NT2/D1 (cell line): ENCODE measurements around the gene SERPINA10.
"Not testable (repeated sequence)": the region's sequence is repeated elsewhere in the genome, so short reads cannot be mapped to it uniquely, and the experiment has no call there.

Experiments used
- DNase-seq: peaks from one replicate; pipeline ENCODE4 v3.0.0-alpha.2; 2011; ENCODE audit warnings: low read depth, low spot score
- H3K27me3 ChIP-seq: 2 replicates; pipeline ENCODE4 v1.6.0; 2011; ENCODE audit warnings: mild to moderate bottlenecking; ENCODE audit not compliant: insufficient read length, insufficient read depth
- H3K36me3 ChIP-seq: 2 replicates; pipeline ENCODE4 v1.6.1; 2011; ENCODE audit warnings: mild to moderate bottlenecking, low read length, mixed read lengths; ENCODE audit not compliant: insufficient read depth, insufficient read length
- H3K4me1 ChIP-seq: 2 replicates; pipeline ENCODE4 v1.5.1; 2011; ENCODE audit not compliant: insufficient read depth, insufficient read length
- H3K4me3 ChIP-seq: 2 replicates; pipeline ENCODE4 v1.5.1; 2011; ENCODE audit warnings: low read depth; ENCODE audit not compliant: insufficient read length
- H3K9ac ChIP-seq: 2 replicates; pipeline ENCODE4 v1.6.0; 2011; ENCODE audit warnings: low read depth; ENCODE audit not compliant: insufficient read length
- H3K9me3 ChIP-seq: 2 replicates; pipeline ENCODE4 v1.5.1; 2011; ENCODE audit warnings: mild to moderate bottlenecking, low read length; ENCODE audit not compliant: insufficient read depth
- SUZ12 ChIP-seq: IDR thresholded peaks from 2 replicates; pipeline ENCODE4 v1.6.1; 2011; ENCODE audit not compliant: insufficient read length, insufficient read depth; ENCODE audit errors: extremely low read depth
- YY1 ChIP-seq: IDR thresholded peaks from 2 replicates; pipeline ENCODE4 v1.6.1; 2011; ENCODE audit not compliant: insufficient read length, insufficient read depth
- ZNF274 ChIP-seq: IDR thresholded peaks from 2 replicates; pipeline ENCODE4 v1.6.1; 2011; ENCODE audit warnings: mild to moderate bottlenecking, low read depth, low read length

SERPINA10 gene

GRCh38 chr14:94278731-94279130 is 14.3 kb downstream of the SERPINA10 start:
- no peak for DNase-seq
- Histone ChIP-seq H3K27me3 (no peaks in the 10 kb centered on the region), H3K4me3 (no peak overlapping the region), H3K4me1 (no peaks in the 10 kb centered on the region), H3K9me3 (no peaks in the 10 kb centered on the region), H3K36me3 (peaks cover 3% of the 10 kb centered on the region), H3K9ac (no peak overlapping the region)
- TF ChIP-seq SUZ12: no peak

GRCh38 chr14:94276898-94277561 is 16.0 kb downstream of the SERPINA10 start:
- H3K9me3 ChIP-seq, H3K36me3 ChIP-seq, H3K4me3 ChIP-seq, DNase-seq, H3K4me1 ChIP-seq, H3K9ac ChIP-seq, H3K27me3 ChIP-seq: not testable (repeated sequence)

GRCh38 chr14:94269156-94269555 is 23.9 kb downstream of the SERPINA10 start:
- H3K36me3 ChIP-seq: peaks cover 3% of the 10 kb centered on the region
- H3K27me3 ChIP-seq: no peaks in the 10 kb centered on the region
- H3K4me3 ChIP-seq: no peak overlapping the region
- H3K9me3 ChIP-seq: no peaks in the 10 kb centered on the region
- DNase-seq: no peak
- H3K9ac ChIP-seq: no peak overlapping the region
- TF ChIP-seq SUZ12 (no peak), YY1 (no peak), ZNF274 (no peak)
- no peaks in the 10 kb centered on the region for H3K4me1 ChIP-seq

- not testable (repeated sequence) for H3K4me3 ChIP-seq, H3K9ac ChIP-seq, H3K27me3 ChIP-seq, H3K4me1 ChIP-seq, H3K9me3 ChIP-seq, DNase-seq, H3K36me3 ChIP-seq
Observed at GRCh38 chr14:94268582-94268981, 24.5 kb downstream of the SERPINA10 start.

DNA sequence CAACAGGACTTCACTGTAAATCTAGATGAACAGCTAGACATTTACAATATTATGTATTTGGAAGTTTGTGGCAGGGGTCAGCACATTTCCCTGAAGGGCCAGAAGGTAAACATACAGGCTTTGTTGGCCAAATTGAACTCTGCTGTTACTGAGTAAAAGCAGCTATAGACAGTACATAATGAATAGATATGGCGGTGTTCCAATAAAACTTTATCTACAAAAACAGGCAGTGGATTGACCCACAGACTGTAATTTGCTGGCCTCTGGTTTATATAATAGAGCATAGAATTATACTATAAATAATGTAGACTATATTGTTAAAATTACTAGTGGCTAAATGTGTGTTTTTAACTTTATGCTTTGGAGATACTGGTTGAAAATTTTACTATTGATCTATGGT is 25.7 kb downstream of the SERPINA10 start:
- H3K9me3 ChIP-seq: peaks cover 13% of the 10 kb centered on the region; the same call in 1 of the 2 replicates
- H3K27me3 ChIP-seq: no peaks in the 10 kb centered on the region
- no peak for DNase-seq
- peaks cover 3% of the 10 kb centered on the region for H3K36me3 ChIP-seq
- H3K4me3 ChIP-seq: no peak overlapping the region
- TF ChIP-seq SUZ12: no peak
- TF ChIP-seq YY1: no peak
- TF ChIP-seq ZNF274: no peak
- no peak overlapping the region for H3K9ac ChIP-seq
- no peaks in the 10 kb centered on the region for H3K4me1 ChIP-seq

DNA sequence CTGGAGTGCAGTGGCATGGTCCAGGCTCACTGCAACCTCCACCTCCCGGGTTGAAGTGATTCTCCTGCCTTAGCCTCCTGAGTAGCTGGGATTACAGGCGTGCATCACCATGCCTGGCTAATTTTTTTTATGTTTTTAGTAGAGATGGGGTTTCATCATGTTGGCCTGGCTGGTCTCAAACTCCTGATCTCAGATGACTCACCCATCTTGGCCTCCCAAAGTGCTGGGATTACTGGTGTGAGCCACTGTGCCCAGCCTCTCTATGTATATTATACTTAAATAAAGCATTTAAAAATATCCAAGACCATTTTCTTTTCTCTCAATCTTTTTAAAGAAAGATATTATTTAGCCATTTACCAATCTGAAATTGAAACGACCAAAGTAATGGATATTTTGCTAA is 28.9 kb downstream of the SERPINA10 start:
- H3K4me1 ChIP-seq, DNase-seq, H3K27me3 ChIP-seq, H3K4me3 ChIP-seq, H3K36me3 ChIP-seq, H3K9ac ChIP-seq: not testable (repeated sequence)
- H3K9me3 ChIP-seq: peaks cover 14% of the 10 kb centered on the region; the same call in 1 of the 2 replicates

DNA sequence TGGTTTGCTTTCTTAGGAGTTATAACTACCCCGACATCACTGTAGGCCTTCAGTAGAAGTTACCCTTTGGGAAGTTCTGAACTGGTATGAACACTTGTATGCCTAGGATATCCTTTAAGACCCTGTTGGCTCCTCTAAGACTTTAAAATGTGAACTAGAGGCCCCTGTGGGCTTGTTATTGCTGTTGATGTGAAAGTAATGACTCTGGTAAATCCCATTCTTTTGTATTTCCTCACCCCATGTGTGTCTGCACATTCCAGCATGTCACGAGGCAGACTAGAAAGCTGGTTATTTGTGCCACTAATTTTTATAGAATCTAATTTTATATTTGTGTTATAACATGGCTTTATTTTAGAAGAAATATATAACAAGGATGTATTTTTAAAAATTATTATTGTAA is 48.9 kb downstream of the SERPINA10 start:
- no peak for DNase-seq
- Histone ChIP-seq H3K9me3 (no peaks in the 10 kb centered on the region), H3K36me3 (peaks cover 3% of the 10 kb centered on the region), H3K4me3 (no peak overlapping the region), H3K4me1 (no peaks in the 10 kb centered on the region), H3K27me3 (no peaks in the 10 kb centered on the region), H3K9ac (no peak overlapping the region)
- TF ChIP-seq SUZ12: no peak
- no peak for TF ChIP-seq ZNF274
- TF ChIP-seq YY1: no peak

DNA sequence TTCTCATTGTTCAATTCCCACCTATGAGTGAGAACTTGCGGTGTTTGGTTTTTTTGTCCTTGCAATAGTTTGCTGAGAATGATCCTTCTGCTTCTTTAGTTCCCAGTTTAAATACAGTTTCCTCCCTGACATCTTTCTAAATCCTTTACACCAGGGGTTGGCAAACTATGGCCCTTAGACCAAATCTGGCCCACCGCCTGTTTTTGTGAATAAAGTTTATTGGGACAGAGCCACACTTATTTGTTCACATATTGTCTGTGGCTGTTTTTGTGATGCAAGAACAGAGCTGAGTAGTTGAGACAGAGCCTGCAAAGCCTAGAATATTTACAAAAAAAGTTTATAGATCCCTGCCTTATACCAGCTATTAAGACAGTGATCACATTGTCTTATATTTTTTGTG is 53.7 kb downstream of the SERPINA10 start:
- no peak overlapping the region for H3K9ac ChIP-seq
- no peak for DNase-seq
- no peaks in the 10 kb centered on the region for H3K9me3 ChIP-seq
- TF ChIP-seq YY1 (no peak), ZNF274 (no peak), SUZ12 (no peak)
- H3K36me3 ChIP-seq: peaks cover 3% of the 10 kb centered on the region
- no peak overlapping the region for H3K4me3 ChIP-seq
- no peaks in the 10 kb centered on the region for H3K4me1 ChIP-seq
- no peaks in the 10 kb centered on the region for H3K27me3 ChIP-seq
